Measurements from ENCODE around the gene ITPR1.

The ITPR1 gene

DNA sequence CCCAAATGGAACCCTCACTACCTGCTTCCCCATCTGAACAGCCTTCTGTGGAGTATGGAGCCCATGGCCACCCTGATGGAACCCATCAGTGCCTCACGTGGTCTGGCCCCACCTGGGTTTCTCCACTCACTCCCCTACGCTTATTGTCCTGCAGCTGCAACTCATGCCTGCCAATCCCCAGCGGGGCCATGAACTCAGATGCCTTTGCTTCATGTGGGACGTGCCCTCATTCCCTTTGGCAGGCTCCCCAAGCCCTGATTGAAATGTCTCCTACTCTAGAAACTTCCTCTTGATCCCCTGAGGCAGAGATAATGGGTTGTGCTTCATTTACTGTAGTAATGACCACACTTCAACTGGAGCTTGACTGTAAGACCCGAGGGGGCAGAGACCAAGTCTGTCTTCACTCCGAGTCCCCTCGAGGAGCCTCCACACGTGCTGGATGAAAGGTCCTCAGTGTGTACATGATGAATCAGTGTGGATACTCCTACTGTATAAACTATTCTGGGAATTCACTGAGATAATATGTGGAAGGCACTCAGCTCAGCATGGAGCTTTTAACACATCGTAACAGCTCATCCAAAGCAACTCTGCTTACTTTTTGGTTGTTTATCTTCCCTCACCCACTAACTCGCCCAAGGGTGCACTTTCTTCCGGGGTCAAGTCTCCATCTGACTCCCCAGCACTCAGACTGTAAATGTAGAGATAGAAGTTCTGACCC is 253.3 kb downstream of the ITPR1 start:
- no peaks in the 10 kb centered on the region for H3K27me3 ChIP-seq (ENCODE audit: control insufficient read depth, insufficient read depth, low read length)
- H3K27ac ChIP-seq (ENCODE audit: low read length), result no peak overlapping the region
- H3K36me3 ChIP-seq (ENCODE audit: control insufficient read depth, low read depth, low read length), result no peaks in the 10 kb centered on the region
- no peak overlapping the region for H3K4me3 ChIP-seq (ENCODE audit: low read length)
- H3K9ac ChIP-seq (ENCODE audit: low read length), result no peak overlapping the region
- H3K9me3 ChIP-seq (ENCODE audit: control insufficient read depth, low read depth, low read length), result no peaks in the 10 kb centered on the region
- peaks cover 9% of the 10 kb centered on the region for H3K4me1 ChIP-seq (ENCODE audit: control insufficient read depth, low read depth, low read length)

DNA sequence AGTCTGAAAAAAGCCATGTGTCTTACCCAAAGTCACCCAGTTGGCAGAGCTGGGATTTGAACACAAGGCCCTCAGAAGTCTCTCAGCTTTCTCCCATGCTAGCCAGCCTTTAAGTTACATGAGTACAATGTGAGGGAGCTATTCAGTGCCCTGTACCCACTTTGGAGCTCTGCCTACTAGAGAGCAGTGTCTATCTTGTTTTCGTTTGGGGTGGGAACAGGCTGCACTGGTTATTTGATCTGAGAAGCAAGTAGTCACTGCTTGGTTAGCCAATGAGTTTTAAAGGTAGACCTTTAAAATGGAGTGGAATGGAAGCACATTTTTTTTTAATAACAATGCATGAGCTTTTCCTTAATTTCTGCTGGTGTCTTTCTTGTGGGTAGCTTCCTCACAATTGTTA is 255.0 kb downstream of the ITPR1 start:
- no peak overlapping the region for H3K27ac ChIP-seq (ENCODE audit: low read length)
- no peaks in the 10 kb centered on the region for H3K9me3 ChIP-seq (ENCODE audit: control insufficient read depth, low read depth, low read length)
- peaks cover 12% of the 10 kb centered on the region for H3K4me1 ChIP-seq (ENCODE audit: control insufficient read depth, low read depth, low read length)
- H3K27me3 ChIP-seq (ENCODE audit: control insufficient read depth, insufficient read depth, low read length), result no peaks in the 10 kb centered on the region
- H3K36me3 ChIP-seq (ENCODE audit: control insufficient read depth, low read depth, low read length), result no peaks in the 10 kb centered on the region
- H3K9ac ChIP-seq (ENCODE audit: low read length), result no peak overlapping the region
- no peak overlapping the region for H3K4me3 ChIP-seq (ENCODE audit: low read length)

DNA sequence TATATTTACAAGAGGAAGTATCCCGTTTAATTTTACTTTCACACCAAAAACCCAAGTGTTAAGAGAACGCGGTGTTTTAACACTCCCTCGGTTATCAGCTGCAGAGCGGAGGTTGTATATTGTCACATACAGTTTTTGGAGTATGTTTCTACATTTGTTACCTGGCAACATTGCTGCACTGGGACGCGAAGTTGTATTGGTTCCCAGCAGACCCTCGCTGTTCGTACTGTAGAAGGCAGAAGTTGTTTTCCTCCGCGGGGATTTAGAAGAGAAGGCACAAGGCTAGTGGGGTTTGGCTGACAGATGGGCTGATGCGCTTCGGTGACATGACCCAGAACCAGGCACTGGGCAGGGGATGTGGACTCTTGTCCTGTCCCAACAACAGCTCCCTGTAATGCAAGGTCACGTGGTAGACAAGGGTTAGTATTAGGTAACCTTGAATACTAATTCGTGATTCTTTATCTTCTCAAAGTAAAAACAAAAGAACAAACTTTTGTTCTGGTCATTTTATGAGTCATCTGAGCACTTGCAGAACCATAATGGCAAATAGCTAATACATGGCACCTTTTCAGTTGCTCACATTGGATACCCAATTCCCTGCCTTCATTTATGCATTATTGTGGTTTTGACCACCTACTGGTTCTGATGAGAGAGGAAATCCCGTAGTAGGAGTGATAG is 255.7 kb downstream of the ITPR1 start:
- Histone ChIP-seq H3K27me3 (ENCODE audit: control insufficient read depth, insufficient read depth, low read length) (no peaks in the 10 kb centered on the region), H3K9ac (ENCODE audit: low read length) (no peak overlapping the region), H3K4me1 (ENCODE audit: control insufficient read depth, low read depth, low read length) (peaks cover 12% of the 10 kb centered on the region), H3K36me3 (ENCODE audit: control insufficient read depth, low read depth, low read length) (no peaks in the 10 kb centered on the region), H3K9me3 (ENCODE audit: control insufficient read depth, low read depth, low read length) (no peaks in the 10 kb centered on the region), H3K27ac (ENCODE audit: low read length) (no peak overlapping the region), H3K4me3 (ENCODE audit: low read length) (no peak overlapping the region)

DNA sequence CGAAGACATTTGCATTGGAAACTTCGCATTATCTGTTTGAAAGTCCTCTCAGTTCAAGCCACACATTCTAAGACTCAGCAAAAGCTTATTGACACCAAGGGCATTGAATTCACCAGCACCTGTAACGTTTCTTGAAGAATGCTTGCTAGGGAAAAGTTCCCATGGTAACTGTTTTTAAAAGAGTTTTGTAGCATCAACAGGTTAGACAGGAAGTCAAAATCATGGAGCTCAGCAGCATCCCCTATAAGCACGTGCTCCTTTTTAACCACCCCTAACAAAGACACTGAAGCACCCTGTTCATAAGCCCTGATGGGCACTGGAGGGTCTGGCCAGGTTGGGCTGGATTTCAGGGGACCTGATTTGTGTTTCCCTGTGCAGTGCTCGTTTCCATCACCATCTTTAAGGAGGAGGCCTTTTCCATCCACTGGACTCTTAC is 256.4 kb downstream of the ITPR1 start:
- Histone ChIP-seq H3K36me3 (ENCODE audit: control insufficient read depth, low read depth, low read length) (no peaks in the 10 kb centered on the region), H3K27ac (ENCODE audit: low read length) (no peak overlapping the region), H3K4me1 (ENCODE audit: control insufficient read depth, low read depth, low read length) (peaks cover 12% of the 10 kb centered on the region), H3K9me3 (ENCODE audit: control insufficient read depth, low read depth, low read length) (no peaks in the 10 kb centered on the region), H3K27me3 (ENCODE audit: control insufficient read depth, insufficient read depth, low read length) (no peaks in the 10 kb centered on the region), H3K4me3 (ENCODE audit: low read length) (no peak overlapping the region), H3K9ac (ENCODE audit: low read length) (no peak overlapping the region)

DNA sequence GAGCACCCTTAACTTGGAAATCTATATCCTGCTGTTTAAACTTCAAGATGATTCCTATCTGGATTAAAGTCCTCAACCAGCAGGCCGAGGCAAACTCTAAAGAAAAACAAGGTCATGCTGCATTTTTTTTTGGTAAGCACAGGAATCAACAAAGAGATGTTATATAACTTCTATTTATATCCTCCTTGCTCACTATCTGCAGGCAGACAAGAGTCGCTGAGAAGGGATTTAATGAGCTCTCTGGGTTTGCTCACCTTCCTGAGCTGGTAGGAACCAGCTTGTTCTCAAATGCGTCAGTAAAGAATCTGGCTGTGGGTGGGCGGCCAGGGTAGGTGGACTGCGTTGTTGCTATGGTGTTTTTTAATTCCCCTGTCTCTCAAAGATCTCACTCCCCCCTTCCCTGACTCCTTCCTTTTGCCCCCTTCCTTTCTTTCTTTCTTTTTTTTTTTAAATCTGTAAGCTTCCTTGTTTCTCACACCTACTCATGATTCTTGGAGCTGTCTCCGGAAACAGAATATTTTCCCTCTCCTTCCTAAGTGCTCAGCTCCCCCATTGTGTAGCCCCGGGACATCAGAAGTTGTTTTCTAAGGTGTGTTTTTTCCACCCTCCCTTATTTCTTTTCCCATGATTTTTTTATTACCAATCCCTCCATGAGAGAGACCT is 257.3 kb downstream of the ITPR1 start:
- Histone ChIP-seq H3K27ac (ENCODE audit: low read length) (no peak overlapping the region), H3K36me3 (ENCODE audit: control insufficient read depth, low read depth, low read length) (no peaks in the 10 kb centered on the region), H3K27me3 (ENCODE audit: control insufficient read depth, insufficient read depth, low read length) (no peaks in the 10 kb centered on the region), H3K9ac (ENCODE audit: low read length) (no peak overlapping the region), H3K4me3 (ENCODE audit: low read length) (no peak overlapping the region), H3K4me1 (ENCODE audit: control insufficient read depth, low read depth, low read length) (peaks cover 12% of the 10 kb centered on the region), H3K9me3 (ENCODE audit: control insufficient read depth, low read depth, low read length) (no peaks in the 10 kb centered on the region)

DNA sequence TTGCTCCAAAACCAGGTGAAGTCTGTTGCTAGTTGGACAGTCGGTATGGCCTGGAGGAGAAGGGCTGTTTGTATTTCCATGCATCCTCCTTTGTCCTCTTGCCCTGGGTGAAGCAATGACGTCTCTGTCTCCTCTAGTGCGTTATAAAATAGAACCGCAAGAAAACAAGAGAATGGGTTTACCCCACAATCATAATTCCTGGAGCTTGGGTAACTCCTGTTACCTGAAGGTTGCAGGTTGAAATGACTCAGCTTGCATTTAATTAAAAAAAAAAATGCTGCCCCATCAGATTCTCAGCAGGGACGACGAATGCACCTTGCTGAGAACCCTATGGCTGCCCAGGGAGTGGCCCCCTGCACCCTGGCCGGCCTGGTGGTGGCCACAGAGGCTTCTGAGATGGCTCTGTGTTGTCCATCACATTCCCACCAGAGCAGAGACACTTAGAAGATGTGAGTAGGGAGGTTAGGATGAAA is 257.9 kb downstream of the ITPR1 start:
- H3K4me1 ChIP-seq (ENCODE audit: control insufficient read depth, low read depth, low read length), result peaks cover 12% of the 10 kb centered on the region
- no peaks in the 10 kb centered on the region for H3K27me3 ChIP-seq (ENCODE audit: control insufficient read depth, insufficient read depth, low read length)
- no peaks in the 10 kb centered on the region for H3K36me3 ChIP-seq (ENCODE audit: control insufficient read depth, low read depth, low read length)
- no peaks in the 10 kb centered on the region for H3K9me3 ChIP-seq (ENCODE audit: control insufficient read depth, low read depth, low read length)
- H3K4me3 ChIP-seq (ENCODE audit: low read length), result no peak overlapping the region
- H3K9ac ChIP-seq (ENCODE audit: low read length), result no peak overlapping the region
- no peak overlapping the region for H3K27ac ChIP-seq (ENCODE audit: low read length)

DNA sequence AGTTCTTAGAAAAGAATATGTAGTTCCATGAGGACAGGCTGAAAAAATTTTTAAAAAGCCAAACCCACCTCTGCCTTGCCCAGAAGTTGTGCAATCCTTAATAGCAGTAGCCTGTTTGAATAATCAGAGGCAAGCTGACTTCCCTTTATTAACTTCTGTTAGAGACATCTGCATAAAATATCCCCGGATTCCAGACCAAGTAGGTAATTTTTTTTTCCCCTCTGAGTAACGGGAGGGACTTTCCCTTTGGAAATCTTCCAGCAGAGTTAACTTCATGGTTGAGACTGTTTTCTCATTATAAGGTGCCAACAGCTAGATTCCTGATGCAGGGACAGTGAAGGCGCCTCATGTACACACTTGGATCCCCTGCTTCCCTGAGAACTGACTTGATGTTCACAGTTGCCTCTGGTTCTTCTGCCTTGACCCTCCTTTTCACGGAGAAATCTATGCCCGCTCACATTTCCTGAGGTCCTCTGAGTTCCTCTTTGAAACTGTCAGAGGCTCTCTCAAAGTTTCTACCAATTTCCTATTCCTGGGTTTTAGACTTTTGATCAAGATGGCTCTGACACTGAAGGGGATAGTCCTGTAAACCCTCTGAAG is 258.5 kb downstream of the ITPR1 start:
- H3K9me3 ChIP-seq (ENCODE audit: control insufficient read depth, low read depth, low read length), result no peaks in the 10 kb centered on the region
- no peak overlapping the region for H3K27ac ChIP-seq (ENCODE audit: low read length)
- peaks cover 12% of the 10 kb centered on the region for H3K4me1 ChIP-seq (ENCODE audit: control insufficient read depth, low read depth, low read length)
- H3K27me3 ChIP-seq (ENCODE audit: control insufficient read depth, insufficient read depth, low read length), result no peaks in the 10 kb centered on the region
- no peak overlapping the region for H3K4me3 ChIP-seq (ENCODE audit: low read length)
- no peak overlapping the region for H3K9ac ChIP-seq (ENCODE audit: low read length)
- H3K36me3 ChIP-seq (ENCODE audit: control insufficient read depth, low read depth, low read length), result no peaks in the 10 kb centered on the region

DNA sequence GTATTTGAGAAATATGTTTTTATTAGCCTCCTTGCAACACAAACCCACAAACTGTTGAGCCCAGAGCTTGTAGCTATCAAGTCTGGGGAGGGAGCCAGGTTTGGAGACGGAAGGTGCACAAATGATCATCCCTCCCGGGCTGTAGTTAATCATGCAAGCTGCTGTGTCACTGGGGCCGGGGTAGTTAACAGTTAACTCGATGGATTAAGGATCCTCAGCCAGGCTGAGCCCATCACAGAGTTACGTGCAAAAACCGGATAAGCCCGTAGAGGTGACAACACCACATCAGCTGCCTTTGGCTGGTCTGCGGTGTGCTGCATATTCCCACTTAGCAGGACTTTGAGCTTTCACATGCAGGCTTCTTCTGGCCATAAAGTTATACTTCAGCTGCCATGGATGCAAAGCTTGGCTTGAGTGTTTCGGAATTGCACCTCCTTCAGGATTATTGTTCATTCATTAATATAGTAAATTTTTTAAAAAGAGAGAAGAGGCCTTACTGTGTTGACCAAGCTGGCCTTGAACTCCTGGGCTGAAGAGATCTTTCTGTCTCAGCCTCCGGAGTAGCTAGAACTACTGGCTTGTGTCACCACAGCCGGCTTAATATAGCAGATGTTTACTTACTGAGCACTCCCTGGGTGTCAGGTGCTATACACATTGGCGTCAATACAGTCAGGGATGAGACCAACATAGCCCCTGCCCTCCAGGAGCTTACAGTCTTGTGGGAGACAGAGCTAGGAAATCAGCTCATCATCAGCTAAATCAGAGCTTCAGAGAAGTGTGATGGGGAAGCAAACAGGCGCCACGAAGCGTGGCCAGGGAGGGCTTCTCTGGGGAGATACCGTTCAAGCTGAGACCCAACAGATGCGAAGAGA is 259.3 kb downstream of the ITPR1 start:
- no peak overlapping the region for H3K9ac ChIP-seq (ENCODE audit: low read length)
- H3K27ac ChIP-seq (ENCODE audit: low read length), result no peak overlapping the region

DNA sequence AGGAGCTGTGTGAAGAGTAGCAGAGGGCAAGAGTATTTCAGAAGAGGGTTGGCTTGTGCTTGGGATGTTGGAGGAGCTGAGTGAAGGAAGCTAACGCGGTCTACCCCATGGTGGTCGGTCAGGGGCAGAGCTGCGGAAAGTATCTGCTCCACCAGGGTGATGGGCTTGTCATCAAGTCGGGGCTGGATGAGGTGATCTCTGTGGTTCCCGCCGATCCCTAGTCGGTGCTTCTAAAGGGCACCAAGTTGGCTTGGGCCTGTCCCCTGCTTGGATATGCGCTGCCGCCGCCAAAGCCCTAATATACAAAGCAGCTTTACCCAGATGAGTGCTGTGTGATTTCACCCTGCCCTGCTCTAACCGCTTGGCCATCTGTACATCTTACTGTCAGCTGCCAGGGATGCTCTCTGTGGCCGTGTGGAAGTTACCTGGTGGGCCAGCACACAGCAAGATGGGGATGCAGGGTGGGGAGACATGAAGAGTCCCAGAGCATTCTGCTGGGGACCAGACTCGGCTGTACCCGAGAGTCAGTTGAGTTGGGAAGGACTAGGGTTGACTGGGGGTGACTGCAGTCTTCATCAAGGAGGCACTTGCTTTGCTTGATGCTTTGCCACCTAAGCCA is 260.0 kb downstream of the ITPR1 start:
- Histone ChIP-seq H3K27me3 (ENCODE audit: control insufficient read depth, insufficient read depth, low read length) (no peaks in the 10 kb centered on the region), H3K4me3 (ENCODE audit: low read length) (no peak overlapping the region), H3K4me1 (ENCODE audit: control insufficient read depth, low read depth, low read length) (peaks cover 12% of the 10 kb centered on the region), H3K9me3 (ENCODE audit: control insufficient read depth, low read depth, low read length) (no peaks in the 10 kb centered on the region), H3K9ac (ENCODE audit: low read length) (no peak overlapping the region), H3K36me3 (ENCODE audit: control insufficient read depth, low read depth, low read length) (no peaks in the 10 kb centered on the region), H3K27ac (ENCODE audit: low read length) (no peak overlapping the region)

More for the DNA sequence above, 259.3 kb downstream of the ITPR1 start:
- Histone ChIP-seq H3K9me3 (ENCODE audit: control insufficient read depth, low read depth, low read length) (no peaks in the 10 kb centered on the region), H3K36me3 (ENCODE audit: control insufficient read depth, low read depth, low read length) (no peaks in the 10 kb centered on the region), H3K4me3 (ENCODE audit: low read length) (no peak overlapping the region), H3K4me1 (ENCODE audit: control insufficient read depth, low read depth, low read length) (peaks cover 12% of the 10 kb centered on the region), H3K27me3 (ENCODE audit: control insufficient read depth, insufficient read depth, low read length) (no peaks in the 10 kb centered on the region)

DNA sequence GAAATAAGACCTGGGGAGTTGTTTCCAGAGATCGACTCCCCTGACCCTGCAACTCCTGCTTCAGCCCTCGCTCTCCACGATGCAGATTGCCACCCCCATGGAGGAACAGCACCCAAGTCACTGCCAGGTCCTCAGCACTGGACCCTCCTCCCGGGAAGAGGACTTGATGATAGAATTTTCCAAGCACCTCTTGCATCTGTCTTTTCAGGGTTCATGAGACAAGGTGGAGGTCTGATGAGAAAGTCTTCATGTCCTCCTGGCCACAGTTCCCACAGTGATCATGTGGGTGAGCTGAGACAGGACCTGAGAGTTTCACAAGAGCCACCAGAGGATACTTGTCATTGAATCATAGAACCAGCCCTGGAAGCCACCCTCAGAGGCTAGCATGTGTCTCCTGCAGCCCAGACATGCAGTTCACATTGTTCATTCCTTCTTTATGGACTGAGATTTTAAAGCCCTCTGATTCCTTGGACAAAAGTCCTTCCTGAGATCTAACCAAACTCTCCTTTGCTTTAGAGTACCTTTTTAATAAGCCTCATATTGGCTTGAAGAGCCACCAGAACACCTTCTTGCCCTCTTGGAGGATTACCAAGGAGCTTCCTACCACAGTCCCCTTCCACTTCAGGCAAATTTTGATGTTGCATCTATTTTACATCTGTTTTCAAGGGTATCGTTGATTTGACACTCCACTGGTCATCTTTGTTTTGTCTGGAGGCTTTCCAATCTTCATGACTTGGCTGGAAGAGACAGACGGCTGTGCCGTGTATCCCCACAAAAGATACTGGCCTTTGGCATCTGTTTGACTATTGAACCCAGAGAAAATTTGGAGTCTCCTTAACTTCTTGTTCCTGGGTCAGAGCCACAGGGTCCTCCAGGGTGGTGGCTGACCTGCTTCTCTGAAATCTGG is 261.3 kb downstream of the ITPR1 start:
- Histone ChIP-seq H3K9me3 (ENCODE audit: control insufficient read depth, low read depth, low read length) (no peaks in the 10 kb centered on the region), H3K4me1 (ENCODE audit: control insufficient read depth, low read depth, low read length) (peaks cover 12% of the 10 kb centered on the region), H3K27me3 (ENCODE audit: control insufficient read depth, insufficient read depth, low read length) (no peaks in the 10 kb centered on the region), H3K9ac (ENCODE audit: low read length) (no peak overlapping the region), H3K27ac (ENCODE audit: low read length) (no peak overlapping the region), H3K4me3 (ENCODE audit: low read length) (no peak overlapping the region), H3K36me3 (ENCODE audit: control insufficient read depth, low read depth, low read length) (no peaks in the 10 kb centered on the region)
